ENCODE measurements around the gene MAEL.
"Not testable (repeated sequence)": the region's sequence is repeated elsewhere in the genome, so short reads cannot be mapped to it uniquely, and the experiment has no call there.

Gene MAEL

DNA sequence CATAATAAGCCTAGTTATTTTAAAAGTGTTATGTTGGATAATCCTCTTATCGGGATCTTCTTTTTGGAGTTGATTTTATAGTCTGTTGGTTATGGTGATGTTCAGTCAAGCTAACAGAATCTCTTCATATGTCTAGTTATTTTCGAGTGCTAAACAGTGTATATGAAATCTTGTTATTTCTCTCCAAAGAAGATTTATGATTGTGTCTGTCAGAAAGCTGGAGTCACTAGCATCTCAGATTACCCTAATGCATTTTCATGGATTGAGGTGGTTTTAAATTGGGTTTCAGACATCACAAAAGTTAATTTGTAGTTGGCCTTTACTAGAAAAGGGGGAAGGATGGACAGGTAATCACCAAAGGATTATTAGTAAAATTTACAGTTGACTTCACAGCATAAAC lies 13.3 kb downstream of the MAEL start:
- no peak for TF ChIP-seq ZNF274 (IDR thresholded peaks at IDR 0.05; ENCODE audit: low read depth, low read length)
- no peak overlapping the region for H3K4me3 ChIP-seq (ENCODE audit: low read length)

DNA sequence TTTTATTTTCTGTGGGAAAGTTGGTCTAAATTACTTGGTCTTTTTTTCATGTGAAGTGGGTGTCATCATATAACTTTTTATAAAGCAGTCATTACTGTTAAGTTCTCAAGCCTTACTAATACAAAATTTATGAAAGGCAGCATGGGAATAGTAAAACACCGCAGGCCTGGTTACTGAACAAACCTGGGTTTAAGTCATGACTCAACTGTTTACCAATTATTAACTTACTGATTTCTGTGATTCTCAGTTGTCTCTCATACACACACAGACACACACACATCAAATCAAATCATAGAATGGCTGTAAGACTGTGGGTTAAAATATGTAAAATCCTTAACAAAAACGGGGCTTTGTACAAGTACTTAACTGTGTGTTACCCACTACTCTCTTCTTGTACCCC lies 14.6 kb downstream of the MAEL start:
- no peak for TF ChIP-seq ZNF274 (IDR thresholded peaks at IDR 0.05; ENCODE audit: low read depth, low read length)
- H3K4me3 ChIP-seq (ENCODE audit: low read length), result no peak overlapping the region

DNA sequence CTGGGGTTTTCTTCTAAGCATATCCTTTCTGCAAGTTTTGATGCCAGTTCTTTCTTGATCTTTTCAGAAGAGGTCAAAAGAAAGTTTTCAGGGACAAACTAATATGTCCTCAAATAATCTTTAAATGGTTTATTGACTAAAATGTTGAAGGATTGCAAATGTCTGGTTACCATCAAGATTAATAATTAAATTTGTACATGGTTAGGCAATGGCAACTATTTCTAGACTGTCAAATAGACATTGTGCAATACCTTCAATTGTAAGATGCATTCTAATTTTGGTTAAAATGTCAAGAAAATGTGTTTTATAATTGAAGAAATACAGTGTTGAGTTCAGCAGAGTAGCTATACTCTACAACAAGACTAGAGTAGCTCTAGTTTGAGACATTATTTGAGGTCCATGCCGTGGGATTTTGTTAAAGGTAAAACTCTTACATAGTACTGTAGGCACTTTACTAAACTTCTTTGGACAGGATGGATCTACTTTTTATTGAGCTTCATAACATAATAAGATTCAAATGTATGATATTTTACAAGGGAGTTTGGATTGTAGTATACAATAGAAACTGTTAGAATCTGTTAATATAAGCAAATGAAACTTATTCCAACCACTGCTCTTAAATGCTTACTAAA lies 22.6 kb downstream of the MAEL start:
- no peak for TF ChIP-seq ZNF274 (IDR thresholded peaks at IDR 0.05; ENCODE audit: low read depth, low read length)
- H3K4me3 ChIP-seq (ENCODE audit: low read length), result no peak overlapping the region

DNA sequence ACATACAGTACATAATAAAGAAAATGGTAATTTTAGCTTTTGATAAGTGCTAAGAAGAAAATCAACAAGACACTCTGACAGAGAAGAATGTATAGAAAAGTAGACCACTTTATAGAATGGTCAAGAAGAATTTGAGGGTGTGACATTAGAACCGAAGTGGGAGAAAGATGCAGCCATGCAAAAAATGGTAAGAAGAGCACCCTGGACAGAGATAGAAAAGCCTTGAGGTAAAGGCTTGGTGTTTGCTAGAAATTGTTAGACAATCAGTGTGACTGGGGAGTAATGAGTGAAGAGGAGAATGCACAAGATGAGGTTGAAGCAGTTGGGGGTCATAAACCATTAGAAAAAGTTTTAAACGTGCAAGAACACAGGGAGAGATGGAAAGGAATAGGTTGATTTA lies 23.5 kb downstream of the MAEL start:
- no peak for TF ChIP-seq ZNF274 (IDR thresholded peaks at IDR 0.05; ENCODE audit: low read depth, low read length)
- no peak overlapping the region for H3K4me3 ChIP-seq (ENCODE audit: low read length)

DNA sequence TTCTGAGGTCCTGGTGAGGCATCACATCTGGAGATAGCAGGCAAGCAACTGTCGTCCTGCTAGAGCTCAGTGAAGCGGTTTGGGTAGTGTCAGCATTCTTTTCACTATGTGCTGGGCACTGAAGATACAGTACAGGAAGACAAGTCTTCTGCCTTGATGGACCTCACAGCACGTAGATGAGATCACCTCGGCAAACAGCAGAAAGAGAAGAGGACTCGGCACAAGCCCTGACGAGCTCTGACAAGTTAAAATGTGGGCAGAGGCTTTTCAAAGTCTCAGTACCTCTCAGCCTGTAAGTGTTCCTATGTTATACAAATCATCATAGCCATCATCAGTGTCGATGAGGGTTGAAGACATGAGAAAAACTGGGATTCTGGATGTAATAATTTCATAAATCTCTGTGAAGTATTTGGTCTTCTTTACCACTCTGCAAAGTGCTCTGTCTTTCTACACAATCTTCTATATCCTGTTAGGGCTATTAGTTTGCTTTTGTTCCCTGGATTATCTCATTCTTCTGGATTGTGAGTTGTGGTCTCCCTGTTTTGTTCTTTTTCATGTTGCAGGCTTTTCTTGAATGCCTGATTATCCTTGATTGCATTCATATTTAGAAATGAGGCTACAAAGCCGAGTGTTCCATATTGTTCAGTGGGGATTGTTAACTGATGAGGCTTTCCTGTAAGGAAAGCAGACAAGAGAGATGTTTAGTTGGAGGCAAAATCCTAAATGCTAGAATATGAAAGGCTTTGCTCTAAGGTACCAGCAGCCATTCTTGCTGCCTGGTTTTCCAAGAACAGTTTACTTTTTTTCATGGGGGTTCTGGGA lies 24.2 kb downstream of the MAEL start:
- no peak for TF ChIP-seq ZNF274 (IDR thresholded peaks at IDR 0.05; ENCODE audit: low read depth, low read length)
- H3K4me3 ChIP-seq (ENCODE audit: low read length), result no peak overlapping the region

DNA sequence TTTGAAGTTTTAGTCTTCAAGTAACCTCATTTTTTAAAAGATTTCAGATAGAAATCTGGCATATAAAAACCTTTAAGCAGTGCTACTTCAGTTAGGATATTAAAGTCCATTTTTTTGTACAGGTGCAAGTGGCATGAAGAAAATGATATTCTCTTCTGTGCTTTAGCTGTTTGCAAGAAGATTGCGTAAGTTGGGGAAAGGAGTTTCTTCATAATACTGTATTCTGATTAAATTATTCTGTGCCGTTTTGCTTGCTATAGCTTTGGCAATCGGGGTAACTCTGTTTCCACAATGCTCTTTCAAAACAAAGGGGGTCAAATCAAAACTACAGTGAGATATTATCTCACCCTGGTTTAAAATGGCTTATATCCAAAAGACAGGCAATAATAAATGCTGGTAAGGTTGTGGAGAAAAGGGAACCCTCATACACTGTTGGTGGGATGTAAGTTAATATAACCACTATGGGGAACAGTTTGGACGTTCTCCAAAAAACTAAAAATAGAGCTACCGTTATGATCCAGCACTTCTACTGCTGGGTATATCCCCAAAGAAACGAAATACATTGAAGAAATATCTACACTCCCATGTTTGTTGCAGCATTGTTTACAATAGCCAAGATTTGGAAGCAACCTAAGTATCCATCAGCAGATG lies 27.1 kb downstream of the MAEL start:
- no peak for TF ChIP-seq ZNF274 (IDR thresholded peaks at IDR 0.05; ENCODE audit: low read depth, low read length)
- no peak overlapping the region for H3K4me3 ChIP-seq (ENCODE audit: low read length)

DNA sequence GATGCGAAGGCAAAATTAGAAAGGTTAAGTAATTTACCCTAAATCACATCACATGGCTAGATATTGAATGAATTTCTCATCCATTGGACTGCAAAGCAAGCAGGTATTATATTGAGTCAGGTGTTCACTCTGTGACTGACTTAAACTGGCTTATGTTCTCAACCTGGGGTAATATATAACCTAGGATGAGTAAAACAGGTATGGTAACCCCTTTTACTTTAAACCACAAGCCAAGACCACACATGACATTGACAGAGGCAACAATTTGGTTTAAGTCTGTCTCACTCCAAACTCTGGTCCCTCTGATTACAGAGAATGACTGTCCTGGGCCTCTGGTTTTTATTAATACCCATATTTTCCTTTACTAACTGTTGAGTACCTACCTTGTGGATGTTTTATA lies 33.3 kb downstream of the MAEL start:
- no peak overlapping the region for H3K4me3 ChIP-seq (ENCODE audit: low read length)
- TF ChIP-seq ZNF274 (IDR thresholded peaks at IDR 0.05; ENCODE audit: low read depth, low read length), result no peak

DNA sequence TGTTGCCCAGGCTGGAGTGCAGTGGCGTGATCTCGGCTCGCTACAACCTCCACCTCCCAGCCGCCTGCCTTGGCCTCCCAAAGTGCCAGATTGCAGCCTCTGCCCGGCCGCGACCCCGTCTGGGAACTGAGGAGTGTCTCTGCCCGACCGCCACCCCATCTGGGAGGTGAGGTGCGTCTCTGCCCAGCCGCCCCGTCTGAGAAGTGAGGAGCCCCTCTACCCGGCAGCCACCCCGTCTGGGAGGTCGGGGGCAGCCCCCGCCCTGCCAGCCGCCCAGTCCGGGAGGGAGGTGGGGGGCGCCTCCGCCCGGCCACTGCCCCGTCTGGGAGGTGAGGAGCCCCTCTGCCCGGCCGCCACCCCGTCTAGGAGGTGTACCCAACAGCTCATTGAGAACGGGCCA lies 40.5 kb downstream of the MAEL start:
- H3K4me3 ChIP-seq (ENCODE audit: low read length), result not testable (repeated sequence)

DNA sequence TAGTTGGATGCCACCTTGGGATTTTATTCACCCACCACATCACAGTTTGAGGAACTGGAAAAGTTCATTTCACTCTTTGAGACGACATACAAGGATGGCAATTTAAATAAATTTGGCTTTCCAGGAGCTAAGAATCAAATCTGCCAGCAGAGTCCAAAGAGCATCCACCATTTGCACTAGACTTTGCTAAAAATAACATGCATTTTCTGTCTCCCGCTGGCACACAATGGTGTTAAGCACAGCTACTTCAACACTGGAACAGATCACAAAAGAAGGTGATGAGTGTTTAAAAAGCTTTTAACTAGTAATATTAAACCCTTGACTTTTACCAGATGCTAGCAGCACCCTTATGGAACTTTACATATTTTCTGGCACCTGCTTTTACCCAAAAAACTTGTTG lies 44.6 kb downstream of the MAEL start:
- TF ChIP-seq ZNF274 (IDR thresholded peaks at IDR 0.05; ENCODE audit: low read depth, low read length), result no peak
- H3K4me3 ChIP-seq (ENCODE audit: low read length), result no peak overlapping the region

DNA sequence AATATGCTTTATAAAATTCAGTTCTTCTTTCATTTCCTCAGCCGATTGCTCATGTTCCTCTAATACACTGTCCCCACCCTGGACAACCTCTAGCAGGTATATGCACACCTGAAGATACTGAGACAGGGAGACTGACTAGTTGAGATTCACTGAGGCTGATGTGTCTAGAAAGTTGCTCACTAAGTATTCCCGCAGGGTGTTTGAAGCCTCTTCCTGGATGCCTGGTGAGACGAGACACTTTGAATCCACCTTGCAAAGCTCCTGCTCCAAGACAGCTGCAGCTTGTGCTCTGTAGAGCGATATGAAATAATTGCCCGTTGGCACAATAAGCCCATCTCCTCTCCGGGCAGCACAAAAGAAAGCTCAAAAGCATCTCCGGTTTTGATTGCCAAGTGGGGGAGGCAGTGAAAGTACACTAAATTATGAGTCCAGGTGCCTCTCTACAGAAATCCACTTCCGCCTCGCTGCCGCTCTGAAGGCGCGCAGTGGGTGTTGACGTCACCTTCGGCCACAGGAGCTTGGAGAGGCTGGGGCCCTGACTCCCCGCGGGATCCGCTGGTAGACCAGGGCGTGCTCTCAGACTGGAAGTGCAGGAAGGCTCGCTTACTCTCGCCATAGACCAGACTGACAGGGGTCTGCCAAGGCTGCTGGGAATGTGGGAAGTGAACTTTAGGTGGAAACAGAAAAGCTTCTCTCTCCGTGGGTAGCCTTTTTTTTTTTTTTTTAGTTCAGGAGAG lies 54.8 kb downstream of the MAEL start:
- TF ChIP-seq ZNF274 (IDR thresholded peaks at IDR 0.05; ENCODE audit: low read depth, low read length), result no peak
- peak overlapping the region; percentile 51; the same call in 1 of the 2 replicates for H3K4me3 ChIP-seq (ENCODE audit: low read length)

DNA sequence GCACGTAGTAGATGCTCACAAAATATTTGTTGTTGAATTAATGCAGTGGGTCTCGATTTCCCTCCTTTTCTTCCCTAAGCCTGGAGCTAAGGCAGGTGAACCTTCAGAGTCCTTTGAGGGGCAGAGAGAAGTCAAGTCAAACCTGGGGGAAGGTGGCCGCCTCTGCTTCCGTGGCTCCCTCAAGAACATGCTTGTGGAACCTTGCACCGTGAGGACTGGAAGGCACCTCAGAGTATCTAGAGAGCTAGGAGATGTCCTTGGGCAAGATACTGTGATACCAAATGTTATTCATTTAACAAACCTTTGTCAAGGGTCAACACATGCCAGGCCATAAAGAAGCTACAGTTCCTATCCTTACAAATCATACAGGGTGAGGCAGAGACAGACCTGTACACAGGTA lies 62.8 kb downstream of the MAEL start:
- TF ChIP-seq ZNF274 (IDR thresholded peaks at IDR 0.05; ENCODE audit: low read depth, low read length), result no peak
- H3K4me3 ChIP-seq (ENCODE audit: low read length), result no peak overlapping the region

DNA sequence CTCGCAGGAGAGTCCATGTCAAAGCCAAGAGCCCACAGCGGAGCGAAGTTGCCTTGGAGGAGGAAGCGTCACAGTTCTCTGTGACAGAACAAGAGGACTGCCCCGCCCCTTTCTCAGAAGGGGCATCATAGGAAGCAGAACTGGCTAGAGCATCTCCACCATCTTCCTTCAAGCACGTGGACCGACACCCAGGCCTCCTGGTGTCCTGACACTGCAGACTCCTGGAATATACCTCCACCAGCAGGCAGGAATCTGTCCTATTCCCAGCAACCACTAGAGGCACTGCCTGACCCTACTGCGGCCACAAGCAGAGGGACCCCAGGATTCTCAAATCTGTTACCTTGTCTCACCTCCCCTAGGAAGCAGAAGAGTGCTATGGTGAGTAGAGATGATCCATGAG lies 63.3 kb downstream of the MAEL start:
- H3K4me3 ChIP-seq (ENCODE audit: low read length), result no peak overlapping the region
- TF ChIP-seq ZNF274 (IDR thresholded peaks at IDR 0.05; ENCODE audit: low read depth, low read length), result no peak

DNA sequence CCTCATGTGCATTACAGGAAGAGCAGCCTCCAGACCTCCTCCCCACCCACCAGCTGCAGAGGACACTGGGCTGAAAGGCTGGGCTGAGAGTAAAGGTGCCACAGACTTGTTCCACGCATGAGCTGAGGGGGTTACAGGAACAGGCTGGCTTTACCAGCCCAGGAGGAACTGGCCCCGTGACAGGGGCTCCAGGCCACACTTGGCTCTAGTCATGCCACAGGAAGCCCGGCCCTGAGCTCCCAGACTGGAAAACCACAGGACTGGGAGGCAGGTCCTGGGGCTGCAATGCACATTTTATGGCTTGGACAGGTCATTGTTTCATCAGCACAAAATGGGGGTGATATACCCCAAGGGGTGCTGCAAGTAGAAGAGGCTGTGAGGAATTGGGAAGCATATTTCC lies 65.5 kb downstream of the MAEL start:
- H3K4me3 ChIP-seq (ENCODE audit: low read length), result no peak overlapping the region
- TF ChIP-seq ZNF274 (IDR thresholded peaks at IDR 0.05; ENCODE audit: low read depth, low read length), result no peak

DNA sequence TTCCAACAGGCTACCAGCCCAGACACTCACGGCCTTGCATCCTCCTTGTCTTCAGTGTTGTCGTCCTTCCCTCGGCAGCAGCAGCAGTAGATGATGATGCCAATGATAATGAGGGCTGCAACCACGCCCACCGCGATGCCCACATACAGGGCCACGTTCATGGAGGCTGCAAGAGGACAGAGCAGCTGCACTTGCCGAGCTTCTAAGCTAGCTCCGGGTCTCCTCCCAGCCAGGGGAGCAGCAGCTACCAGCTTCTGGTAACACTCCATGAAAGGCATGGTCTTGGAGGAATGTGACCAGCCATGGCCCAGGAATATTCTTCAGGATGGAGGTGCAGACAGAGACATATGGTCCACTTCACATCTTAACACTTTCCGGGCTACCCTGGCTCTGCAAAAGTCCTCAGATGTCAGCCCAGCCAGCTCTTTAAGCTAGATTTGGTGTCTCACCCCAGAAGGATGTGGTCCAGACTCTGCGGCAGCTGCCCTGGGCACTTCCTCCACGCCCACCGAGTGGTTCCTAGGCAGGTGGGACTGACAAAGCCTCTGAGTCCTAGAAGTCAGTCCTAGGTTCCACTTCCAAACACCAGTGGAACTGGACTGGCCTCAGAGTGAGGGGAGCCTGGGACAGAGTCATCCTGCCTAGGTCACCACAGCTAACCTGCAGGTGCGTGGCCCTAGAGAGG lies 66.0 kb downstream of the MAEL start:
- H3K4me3 ChIP-seq (ENCODE audit: low read length), result no peak overlapping the region

More for the DNA sequence above, 66.0 kb downstream of the MAEL start:
- TF ChIP-seq ZNF274 (IDR thresholded peaks at IDR 0.05; ENCODE audit: low read depth, low read length), result no peak
